HCT116 (cell line): ENCODE measurements around the gene UBE2Q2.

Source experiments
- CBX3 ChIP-seq: IDR thresholded peaks from 2 replicates; pipeline ENCODE4 v1.6.1; 2012; ENCODE audit warnings: low read depth
- ELF1 ChIP-seq: IDR thresholded peaks from 2 replicates; pipeline ENCODE4 v1.6.1; 2012; ENCODE audit warnings: low read depth, borderline replicate concordance
- EZH2 ChIP-seq: fragments of 200-600 bp; sonication (generic); IDR thresholded peaks from 2 replicates; pipeline ENCODE4 v1.6.1; 2017; ENCODE audit warnings: antibody characterized with exemption, mixed run types
- EZH2phosphoT487 ChIP-seq: fragments of 200-600 bp; IDR thresholded peaks from 2 replicates; pipeline ENCODE4 v1.6.1; 2018; ENCODE audit warnings: antibody characterized with exemption, borderline replicate concordance
- JUND ChIP-seq: IDR thresholded peaks from 2 replicates; pipeline ENCODE4 v1.6.1; 2012
- POLR2A ChIP-seq: IDR thresholded peaks from 2 replicates; pipeline ENCODE4 v1.7.0; 2011; ENCODE audit warnings: borderline replicate concordance; ENCODE audit not compliant: insufficient read depth, insufficient read length; ENCODE audit errors: extremely low read depth
- POLR2AphosphoS5 ChIP-seq: IDR thresholded peaks from 2 replicates; pipeline ENCODE4 v1.6.1; 2011; ENCODE audit warnings: mild to moderate bottlenecking, low read depth, low read length, moderate library complexity
- SIN3A ChIP-seq: IDR thresholded peaks from 2 replicates; pipeline ENCODE4 v1.6.1; 2012; ENCODE audit warnings: low read depth
- TCF7L2 ChIP-seq: IDR thresholded peaks from 2 replicates; pipeline ENCODE4 v1.7.0; 2011; ENCODE audit warnings: borderline replicate concordance, inconsistent platforms; ENCODE audit not compliant: insufficient read depth, insufficient read length; ENCODE audit errors: extremely low read depth
- ZFX ChIP-seq: fragments of 450-650 bp; IDR thresholded peaks from 2 replicates; pipeline ENCODE4 v1.6.1; 2017
- TF ChIP-seq, protein P1 (sequence below), 3 experiments: fragments of 200-600 bp in 1 of 3; sonication (generic) in 1 of 3; IDR thresholded peaks in 2 of 3; conservative IDR thresholded peaks in 1 of 3; 2 replicates each; pipeline ENCODE4 v1.5.1; 2012 to 2017; ENCODE audit warnings: low read depth in 2 of 3, low read length in 2 of 3, antibody characterized with exemption in 1 of 3, borderline replicate concordance in 1 of 3, control low read depth in 1 of 3, mild to moderate bottlenecking in 1 of 3, mixed read lengths in 1 of 3, mixed run types in 1 of 3, moderate library complexity in 1 of 3; ENCODE audit not compliant: insufficient read depth in 1 of 3
- TF ChIP-seq, protein P2 (sequence below): IDR thresholded peaks from 2 replicates; pipeline ENCODE4 v1.6.1; 2012; ENCODE audit warnings: low read depth
- TF ChIP-seq, protein P3 (sequence below): IDR thresholded peaks from 2 replicates; pipeline ENCODE4 v1.6.1; 2011; ENCODE audit warnings: mild to moderate bottlenecking, low read length, moderate library complexity; ENCODE audit not compliant: insufficient replicate concordance; ENCODE audit errors: extremely low read depth
- TF ChIP-seq, protein P4 (sequence below): IDR thresholded peaks from 2 replicates; pipeline ENCODE4 v1.6.1; 2012

DNA sequence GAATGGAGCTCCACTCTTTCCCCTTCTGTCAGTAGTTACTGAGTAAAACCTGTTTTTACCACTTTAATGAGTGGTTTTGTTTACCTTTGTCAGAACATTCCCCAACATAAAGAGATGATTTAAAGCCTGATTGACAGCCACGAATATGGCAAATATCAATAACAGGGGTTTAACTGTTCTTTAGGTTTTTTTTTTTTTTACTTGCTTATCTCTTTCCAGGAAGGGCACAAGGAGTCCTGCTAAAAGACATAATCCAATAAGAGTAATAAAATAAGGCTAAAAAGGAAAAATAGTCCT is 11.5 kb upstream of the UBE2Q2 start:
- TF ChIP-seq POLR2A (no peak), ELF1 (no peak), POLR2AphosphoS5 (no peak), TCF7L2 (no peak), EZH2 (no peak), ZFX (no peak), JUND (no peak), SIN3A (no peak), EZH2phosphoT487 (no peak), CBX3 (no peak)
- TF ChIP-seq, protein P1, sequence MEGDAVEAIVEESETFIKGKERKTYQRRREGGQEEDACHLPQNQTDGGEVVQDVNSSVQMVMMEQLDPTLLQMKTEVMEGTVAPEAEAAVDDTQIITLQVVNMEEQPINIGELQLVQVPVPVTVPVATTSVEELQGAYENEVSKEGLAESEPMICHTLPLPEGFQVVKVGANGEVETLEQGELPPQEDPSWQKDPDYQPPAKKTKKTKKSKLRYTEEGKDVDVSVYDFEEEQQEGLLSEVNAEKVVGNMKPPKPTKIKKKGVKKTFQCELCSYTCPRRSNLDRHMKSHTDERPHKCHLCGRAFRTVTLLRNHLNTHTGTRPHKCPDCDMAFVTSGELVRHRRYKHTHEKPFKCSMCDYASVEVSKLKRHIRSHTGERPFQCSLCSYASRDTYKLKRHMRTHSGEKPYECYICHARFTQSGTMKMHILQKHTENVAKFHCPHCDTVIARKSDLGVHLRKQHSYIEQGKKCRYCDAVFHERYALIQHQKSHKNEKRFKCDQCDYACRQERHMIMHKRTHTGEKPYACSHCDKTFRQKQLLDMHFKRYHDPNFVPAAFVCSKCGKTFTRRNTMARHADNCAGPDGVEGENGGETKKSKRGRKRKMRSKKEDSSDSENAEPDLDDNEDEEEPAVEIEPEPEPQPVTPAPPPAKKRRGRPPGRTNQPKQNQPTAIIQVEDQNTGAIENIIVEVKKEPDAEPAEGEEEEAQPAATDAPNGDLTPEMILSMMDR (IDR thresholded peaks at IDR 0.05 in 2 of 3, conservative IDR thresholded peaks at IDR 0.05 in 1 of 3; ENCODE audit: borderline replicate concordance in 1 of 3, insufficient read depth in 1 of 3, low read depth in 2 of 3, low read length in 2 of 3) = no peak
- TF ChIP-seq, protein P2, sequence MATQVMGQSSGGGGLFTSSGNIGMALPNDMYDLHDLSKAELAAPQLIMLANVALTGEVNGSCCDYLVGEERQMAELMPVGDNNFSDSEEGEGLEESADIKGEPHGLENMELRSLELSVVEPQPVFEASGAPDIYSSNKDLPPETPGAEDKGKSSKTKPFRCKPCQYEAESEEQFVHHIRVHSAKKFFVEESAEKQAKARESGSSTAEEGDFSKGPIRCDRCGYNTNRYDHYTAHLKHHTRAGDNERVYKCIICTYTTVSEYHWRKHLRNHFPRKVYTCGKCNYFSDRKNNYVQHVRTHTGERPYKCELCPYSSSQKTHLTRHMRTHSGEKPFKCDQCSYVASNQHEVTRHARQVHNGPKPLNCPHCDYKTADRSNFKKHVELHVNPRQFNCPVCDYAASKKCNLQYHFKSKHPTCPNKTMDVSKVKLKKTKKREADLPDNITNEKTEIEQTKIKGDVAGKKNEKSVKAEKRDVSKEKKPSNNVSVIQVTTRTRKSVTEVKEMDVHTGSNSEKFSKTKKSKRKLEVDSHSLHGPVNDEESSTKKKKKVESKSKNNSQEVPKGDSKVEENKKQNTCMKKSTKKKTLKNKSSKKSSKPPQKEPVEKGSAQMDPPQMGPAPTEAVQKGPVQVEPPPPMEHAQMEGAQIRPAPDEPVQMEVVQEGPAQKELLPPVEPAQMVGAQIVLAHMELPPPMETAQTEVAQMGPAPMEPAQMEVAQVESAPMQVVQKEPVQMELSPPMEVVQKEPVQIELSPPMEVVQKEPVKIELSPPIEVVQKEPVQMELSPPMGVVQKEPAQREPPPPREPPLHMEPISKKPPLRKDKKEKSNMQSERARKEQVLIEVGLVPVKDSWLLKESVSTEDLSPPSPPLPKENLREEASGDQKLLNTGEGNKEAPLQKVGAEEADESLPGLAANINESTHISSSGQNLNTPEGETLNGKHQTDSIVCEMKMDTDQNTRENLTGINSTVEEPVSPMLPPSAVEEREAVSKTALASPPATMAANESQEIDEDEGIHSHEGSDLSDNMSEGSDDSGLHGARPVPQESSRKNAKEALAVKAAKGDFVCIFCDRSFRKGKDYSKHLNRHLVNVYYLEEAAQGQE = no peak
- TF ChIP-seq, protein P3, sequence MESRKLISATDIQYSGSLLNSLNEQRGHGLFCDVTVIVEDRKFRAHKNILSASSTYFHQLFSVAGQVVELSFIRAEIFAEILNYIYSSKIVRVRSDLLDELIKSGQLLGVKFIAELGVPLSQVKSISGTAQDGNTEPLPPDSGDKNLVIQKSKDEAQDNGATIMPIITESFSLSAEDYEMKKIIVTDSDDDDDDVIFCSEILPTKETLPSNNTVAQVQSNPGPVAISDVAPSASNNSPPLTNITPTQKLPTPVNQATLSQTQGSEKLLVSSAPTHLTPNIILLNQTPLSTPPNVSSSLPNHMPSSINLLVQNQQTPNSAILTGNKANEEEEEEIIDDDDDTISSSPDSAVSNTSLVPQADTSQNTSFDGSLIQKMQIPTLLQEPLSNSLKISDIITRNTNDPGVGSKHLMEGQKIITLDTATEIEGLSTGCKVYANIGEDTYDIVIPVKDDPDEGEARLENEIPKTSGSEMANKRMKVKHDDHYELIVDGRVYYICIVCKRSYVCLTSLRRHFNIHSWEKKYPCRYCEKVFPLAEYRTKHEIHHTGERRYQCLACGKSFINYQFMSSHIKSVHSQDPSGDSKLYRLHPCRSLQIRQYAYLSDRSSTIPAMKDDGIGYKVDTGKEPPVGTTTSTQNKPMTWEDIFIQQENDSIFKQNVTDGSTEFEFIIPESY = no peak
- TF ChIP-seq, protein P4, sequence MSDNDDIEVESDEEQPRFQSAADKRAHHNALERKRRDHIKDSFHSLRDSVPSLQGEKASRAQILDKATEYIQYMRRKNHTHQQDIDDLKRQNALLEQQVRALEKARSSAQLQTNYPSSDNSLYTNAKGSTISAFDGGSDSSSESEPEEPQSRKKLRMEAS = no peak
